Gastroesophageal sphincter (tissue), 4 donors: ENCODE results near the gene NIPBL. TPM values are rescaled to one million over a fixed set of nuclear protein-coding genes. Genes with fewer than 3 reads are reported as not detected.

Experiments used
- ATAC-seq: fragments of 150-250 bp; one replicate; pipeline ENCODE4 v1.9.1; 2016; ENCODE audit warnings: mild to moderate bottlenecking, moderate library complexity
- H3K27ac ChIP-seq, 4 donors: fragments of 200-600 bp; sonication (generic) in 3 of 4; 1 replicate in 3 of 4; 2 replicates in 1 of 4; pipeline ENCODE4 v1.5.1; 2016 to 2019
- H3K27me3 ChIP-seq: fragments of 200-600 bp; sonication (generic); one replicate; pipeline ENCODE4 v1.5.1; 2019
- H3K36me3 ChIP-seq, 2 donors: fragments of 200-600 bp; sonication (generic); one replicate each; pipeline ENCODE4 v1.5.1; 2019; ENCODE audit warnings: control low read depth in 1 of 2
- H3K4me1 ChIP-seq, 3 donors: fragments of 200-600 bp; sonication (generic); 1 replicate in 2 of 3; 2 replicates in 1 of 3; pipeline ENCODE4 v1.5.1; 2016 to 2019; ENCODE audit warnings: control low read depth in 2 of 3
- H3K4me3 ChIP-seq, 2 donors: fragments of 200-600 bp; sonication (generic); one replicate each; pipeline ENCODE4 v1.5.1; 2019; ENCODE audit warnings: mild to moderate bottlenecking in 1 of 2, moderate library complexity in 1 of 2
- H3K9me3 ChIP-seq, 3 donors: fragments of 200-600 bp; sonication (generic); one replicate each; pipeline ENCODE4 v1.5.1; 2017 to 2019; ENCODE audit warnings: control low read depth in 2 of 3
- EP300 ChIP-seq: sonication (generic); formaldehyde crosslinking; IDR thresholded peaks from one replicate; pipeline ENCODE4 v1.6.1; 2017; ENCODE audit warnings: antibody characterized with exemption, mild to moderate bottlenecking
- POLR2A ChIP-seq, 2 donors: fragments of 450-650 bp; IDR thresholded peaks; one replicate each; pipeline ENCODE4 v1.6.1; 2017; ENCODE audit warnings: antibody characterized with exemption in 2 of 2, mild to moderate bottlenecking in 2 of 2, moderate library complexity in 1 of 2
- POLR2AphosphoS5 ChIP-seq: sonication (generic); formaldehyde crosslinking; IDR thresholded peaks from one replicate; pipeline ENCODE4 v1.6.1; 2017; ENCODE audit warnings: antibody characterized with exemption
- WGBS, 2 donors: methylation state at CpG; one replicate each; pipeline ENCODE4 v1.1.5; 2018; ENCODE audit warnings: low coverage in 1 of 2; 5-methylcytosine and 5-hydroxymethylcytosine counted together
- total RNA-seq, 4 donors: library from RNA; depleted of rRNA; stranded (reverse); fragments of >200 nt; gene quantifications; one replicate each; pipeline ENCODE4 v1.1.0, GENCODE V29; 2016
- TF ChIP-seq, protein P1 (sequence below), 4 experiments: fragments of 200-600 bp in 2 of 4; fragments of 450-650 bp in 2 of 4; sonication (generic) in 1 of 4; IDR thresholded peaks; one replicate each; pipeline ENCODE4 v1.5.1; 2017 to 2019; ENCODE audit warnings: antibody characterized with exemption in 4 of 4, mild to moderate bottlenecking in 2 of 4, moderate library complexity in 2 of 4

NIPBL gene
- total RNA-seq, 4 donors from 2014 or later: 44.9 to 59.4 (median 51.7) TPM

- WGBS, 2 donors: 70 to 83% methylated on average over 2 of the region's 2 CpGs
- Histone ChIP-seq H3K4me3 (no peak overlapping the region), H3K27me3 (no peaks in the 10 kb centered on the region), H3K9me3 (no peaks in the 10 kb centered on the region), H3K4me1 (no peaks in the 10 kb centered on the region), H3K27ac (no peak overlapping the region), H3K36me3 (peaks cover 3 to 95% of the 10 kb centered on the region in 2 donors)
- no peak for ATAC-seq
- TF ChIP-seq, protein P1, sequence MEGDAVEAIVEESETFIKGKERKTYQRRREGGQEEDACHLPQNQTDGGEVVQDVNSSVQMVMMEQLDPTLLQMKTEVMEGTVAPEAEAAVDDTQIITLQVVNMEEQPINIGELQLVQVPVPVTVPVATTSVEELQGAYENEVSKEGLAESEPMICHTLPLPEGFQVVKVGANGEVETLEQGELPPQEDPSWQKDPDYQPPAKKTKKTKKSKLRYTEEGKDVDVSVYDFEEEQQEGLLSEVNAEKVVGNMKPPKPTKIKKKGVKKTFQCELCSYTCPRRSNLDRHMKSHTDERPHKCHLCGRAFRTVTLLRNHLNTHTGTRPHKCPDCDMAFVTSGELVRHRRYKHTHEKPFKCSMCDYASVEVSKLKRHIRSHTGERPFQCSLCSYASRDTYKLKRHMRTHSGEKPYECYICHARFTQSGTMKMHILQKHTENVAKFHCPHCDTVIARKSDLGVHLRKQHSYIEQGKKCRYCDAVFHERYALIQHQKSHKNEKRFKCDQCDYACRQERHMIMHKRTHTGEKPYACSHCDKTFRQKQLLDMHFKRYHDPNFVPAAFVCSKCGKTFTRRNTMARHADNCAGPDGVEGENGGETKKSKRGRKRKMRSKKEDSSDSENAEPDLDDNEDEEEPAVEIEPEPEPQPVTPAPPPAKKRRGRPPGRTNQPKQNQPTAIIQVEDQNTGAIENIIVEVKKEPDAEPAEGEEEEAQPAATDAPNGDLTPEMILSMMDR (IDR thresholded peaks at IDR 0.05): no peak
- TF ChIP-seq EP300: no peak
- no peak for TF ChIP-seq POLR2AphosphoS5
- TF ChIP-seq POLR2A (IDR thresholded peaks at IDR 0.05): no peak
These were observed 167.1 kb downstream of the NIPBL start for GRCh38 chr5:37043693-37044092.

- 89 to 94% methylated on average over 4 of the region's 4 CpGs for WGBS, 2 donors
- TF ChIP-seq POLR2A (IDR thresholded peaks at IDR 0.05) (no peak), POLR2AphosphoS5 (no peak), EP300 (no peak)
- TF ChIP-seq, protein P1 (IDR thresholded peaks at IDR 0.05): no peak
- no peak overlapping the region for H3K27ac ChIP-seq
- no peaks in the 10 kb centered on the region for H3K9me3 ChIP-seq
- peaks cover 3 to 95% of the 10 kb centered on the region in 2 donors for H3K36me3 ChIP-seq
- no peaks in the 10 kb centered on the region for H3K4me1 ChIP-seq
- H3K27me3 ChIP-seq: no peaks in the 10 kb centered on the region
- no peak overlapping the region for H3K4me3 ChIP-seq
- ATAC-seq: no peak
These were observed 167.6 kb downstream of the NIPBL start for GRCh38 chr5:37044120-37044519.

DNA sequence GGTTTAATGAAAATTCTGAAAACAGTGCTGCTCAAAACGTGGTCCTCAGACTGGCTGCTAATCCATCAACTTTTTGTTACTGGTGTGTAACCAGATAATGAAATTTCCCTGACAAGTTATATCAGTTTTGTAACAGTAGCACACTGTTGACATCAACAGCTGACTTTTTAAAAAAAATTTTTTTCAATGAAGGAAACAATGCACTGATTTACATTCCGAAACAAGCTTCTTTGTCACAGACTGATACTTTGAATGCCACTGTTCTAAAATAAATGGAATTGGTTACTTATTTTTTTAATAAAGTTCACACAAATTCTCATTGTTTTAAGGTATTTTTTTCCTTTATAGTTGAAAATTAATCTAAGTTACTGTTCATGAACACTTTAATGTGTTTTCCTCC, 169.1 kb downstream of the NIPBL start:
- WGBS, 2 donors: 75 to 81% methylated on average over 2 of the region's 2 CpGs
- H3K4me1 ChIP-seq: no peaks in the 10 kb centered on the region
- no peaks in the 10 kb centered on the region for H3K9me3 ChIP-seq
- H3K27ac ChIP-seq: no peak overlapping the region
- no peaks in the 10 kb centered on the region for H3K27me3 ChIP-seq
- H3K36me3 ChIP-seq: peaks cover 3 to 95% of the 10 kb centered on the region in 2 donors
- TF ChIP-seq, protein P1 (IDR thresholded peaks at IDR 0.05): no peak
- no peak for TF ChIP-seq POLR2AphosphoS5
- ATAC-seq: no peak
- no peak overlapping the region for H3K4me3 ChIP-seq

DNA sequence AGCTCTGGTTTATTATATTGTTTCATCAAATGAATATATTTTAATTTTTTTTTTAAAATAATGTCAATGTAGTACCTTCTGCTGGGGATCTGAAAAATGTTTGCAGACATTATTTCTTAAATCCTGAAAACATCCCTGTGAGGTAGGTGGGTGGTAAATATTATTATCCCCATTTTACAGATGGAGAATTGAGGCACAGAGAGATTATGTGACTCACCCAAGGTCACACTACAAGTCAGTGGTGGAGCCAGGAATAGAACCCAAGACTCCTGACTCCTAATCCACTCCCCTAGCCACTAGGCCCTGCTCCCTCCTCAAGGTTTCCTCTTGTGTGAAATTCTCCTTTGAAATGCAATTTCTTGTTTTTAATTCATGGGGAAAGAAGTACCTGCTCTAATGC, 171.4 kb downstream of the NIPBL start:
- H3K9me3 ChIP-seq: no peaks in the 10 kb centered on the region
- no peaks in the 10 kb centered on the region for H3K4me1 ChIP-seq
- TF ChIP-seq EP300 (no peak), POLR2AphosphoS5 (no peak), POLR2A (IDR thresholded peaks at IDR 0.05) (no peak)
- TF ChIP-seq, protein P1 (IDR thresholded peaks at IDR 0.05): no peak
- H3K27ac ChIP-seq: no peak overlapping the region
- no peak for ATAC-seq
- H3K36me3 ChIP-seq: peaks cover 3 to 100% of the 10 kb centered on the region in 2 donors
- H3K27me3 ChIP-seq: no peaks in the 10 kb centered on the region
- no peak overlapping the region for H3K4me3 ChIP-seq

DNA sequence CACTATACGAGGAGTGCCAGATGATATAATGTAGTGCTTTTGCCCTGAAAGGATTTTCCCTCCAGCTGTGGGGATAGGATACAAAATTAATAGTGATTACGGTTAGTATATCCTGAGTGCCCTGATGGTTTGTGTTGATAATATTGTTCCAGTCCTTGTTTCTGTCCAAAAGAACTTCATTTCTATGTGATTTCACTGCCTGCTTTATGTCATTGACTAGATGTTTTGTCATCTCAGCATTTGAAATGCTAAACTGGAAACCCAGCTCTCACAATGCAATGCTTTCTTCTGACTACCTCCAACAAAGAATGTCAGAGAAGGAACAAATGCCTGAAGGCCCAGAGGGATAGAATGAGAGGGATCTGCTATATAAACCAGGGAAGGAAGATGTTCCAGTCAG, 177.8 kb downstream of the NIPBL start:
- Histone ChIP-seq H3K36me3 (peaks cover 0 to 94% of the 10 kb centered on the region in 2 donors), H3K27ac (no peak overlapping the region), H3K4me1 (no peaks in the 10 kb centered on the region), H3K27me3 (no peaks in the 10 kb centered on the region), H3K4me3 (no peak overlapping the region), H3K9me3 (no peaks in the 10 kb centered on the region)
- WGBS, 2 donors: 62 to 89% methylated on average over 2 of the region's 2 CpGs
- ATAC-seq: no peak
- no peak for TF ChIP-seq POLR2AphosphoS5
- TF ChIP-seq, protein P1 (IDR thresholded peaks at IDR 0.05): no peak
- TF ChIP-seq EP300: no peak
- no peak for TF ChIP-seq POLR2A (IDR thresholded peaks at IDR 0.05)
